GM12873 (cell line): Measurements from ENCODE around the gene RAB31.

Experiments
- CTCF ChIP-seq: IDR thresholded peaks from 2 replicates; pipeline ENCODE4 v1.5.1; 2012; ENCODE audit warnings: low read depth, mild to moderate bottlenecking, moderate library complexity, low read length, control low read depth; ENCODE audit not compliant: insufficient read depth; ENCODE audit errors: missing control alignments

Gene RAB31

GRCh38 chr18:9832871-9833270 is 124.8 kb downstream of the RAB31 start:
- no peak for TF ChIP-seq CTCF

- no peak for TF ChIP-seq CTCF
These were observed 126.5 kb downstream of the RAB31 start for GRCh38 chr18:9834551-9834950.

GRCh38 chr18:9835113-9835755 is 127.1 kb downstream of the RAB31 start:
- no peak for TF ChIP-seq CTCF

- no peak for TF ChIP-seq CTCF
These were observed 127.7 kb downstream of the RAB31 start for GRCh38 chr18:9835825-9836224.

GRCh38 chr18:9838144-9838877 is 130.2 kb downstream of the RAB31 start:
- no peak for TF ChIP-seq CTCF

GRCh38 chr18:9839211-9839610 is 131.1 kb downstream of the RAB31 start:
- no peak for TF ChIP-seq CTCF

- no peak for TF ChIP-seq CTCF
These were observed 131.8 kb downstream of the RAB31 start for GRCh38 chr18:9839853-9840252.
